Inflammatory macrophage treated with lipopolysaccharide for 1 hour (primary cell): ENCODE data around the gene DGCR2.
"Not testable (repeated sequence)": the region's sequence is repeated elsewhere in the genome, so short reads cannot be mapped to it uniquely, and the experiment has no call there.

ENCODE experiments used
- DNase-seq, 2 donors: peaks; one replicate each; pipeline ENCODE4 v3.0.0-alpha.2; 2020 to 2022

Gene DGCR2

DNA sequence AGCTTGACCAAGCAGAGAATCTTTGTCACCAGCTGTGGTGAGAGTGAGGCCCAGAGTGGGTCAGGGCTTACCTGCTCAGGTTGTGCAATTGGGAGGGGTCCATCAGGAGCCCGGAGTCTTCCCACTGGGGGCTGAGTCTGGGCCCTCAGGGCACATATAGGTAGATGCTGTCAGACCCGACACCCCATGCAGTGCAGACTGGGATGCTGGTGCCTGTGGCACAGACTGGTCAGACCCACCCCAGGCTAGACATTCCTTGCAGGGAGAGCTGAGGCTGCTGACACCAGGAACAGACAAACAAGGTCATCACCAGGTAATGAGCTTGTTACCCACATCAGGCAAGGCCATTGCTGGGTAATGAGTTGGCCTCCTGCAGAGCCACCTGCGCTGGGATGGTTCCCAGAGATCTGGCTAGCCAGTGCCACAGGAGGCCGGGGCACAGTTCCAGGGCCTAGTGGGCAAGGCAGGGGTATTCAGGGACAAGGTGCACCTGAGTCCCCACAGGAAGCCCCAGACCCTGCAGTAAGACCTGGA, 97.2 kb downstream of the DGCR2 start:
- not testable (repeated sequence) for DNase-seq

- not testable (repeated sequence) for DNase-seq
Observed at GRCh38 chr22:19023931-19024330, 98.3 kb downstream of the DGCR2 start.

DNA sequence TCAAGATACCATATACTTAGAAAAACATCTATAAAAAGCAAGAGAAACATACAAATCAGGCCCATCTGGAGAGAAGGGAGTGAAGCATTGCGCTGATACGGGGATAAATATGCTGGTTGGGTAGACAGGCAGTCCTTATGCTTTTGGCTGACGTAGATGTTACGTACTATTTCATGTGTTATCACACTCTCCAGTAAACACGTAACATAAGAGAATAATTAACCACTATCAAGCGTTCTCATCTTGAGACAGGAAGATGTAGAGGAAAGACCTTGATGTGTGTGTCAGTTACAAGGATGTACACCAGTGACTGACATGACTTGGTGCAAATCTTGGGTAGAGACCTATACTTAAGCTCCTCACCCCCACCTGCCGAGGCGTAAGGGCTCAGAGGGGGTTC, 99.5 kb downstream of the DGCR2 start:
- no peak for DNase-seq

- no peak for DNase-seq
Observed at GRCh38 chr22:19019679-19020032, 102.6 kb downstream of the DGCR2 start.

GRCh38 chr22:19019029-19019678, 103.1 kb downstream of the DGCR2 start:
- DNase-seq = no peak

DNA sequence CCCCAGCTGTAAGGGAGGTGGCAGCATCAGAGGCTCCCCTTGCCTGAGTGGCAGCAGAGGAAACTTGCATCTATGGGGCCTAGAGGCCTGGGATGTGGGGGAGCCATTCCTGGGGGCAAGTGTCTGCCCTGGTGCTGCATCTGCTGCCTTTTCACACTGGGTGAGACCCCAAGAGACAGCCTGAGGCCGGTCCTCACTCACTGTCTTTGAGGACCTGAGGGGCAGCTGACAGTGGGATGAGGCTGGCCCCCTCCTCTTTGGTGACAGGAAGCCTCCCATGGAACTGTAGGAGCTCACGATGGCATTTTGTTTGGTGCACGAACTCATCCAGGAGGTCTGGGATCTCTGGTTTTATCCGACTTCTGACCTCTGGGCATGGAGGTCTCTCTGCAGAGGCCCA, 104.0 kb downstream of the DGCR2 start:
- no peak for DNase-seq

DNA sequence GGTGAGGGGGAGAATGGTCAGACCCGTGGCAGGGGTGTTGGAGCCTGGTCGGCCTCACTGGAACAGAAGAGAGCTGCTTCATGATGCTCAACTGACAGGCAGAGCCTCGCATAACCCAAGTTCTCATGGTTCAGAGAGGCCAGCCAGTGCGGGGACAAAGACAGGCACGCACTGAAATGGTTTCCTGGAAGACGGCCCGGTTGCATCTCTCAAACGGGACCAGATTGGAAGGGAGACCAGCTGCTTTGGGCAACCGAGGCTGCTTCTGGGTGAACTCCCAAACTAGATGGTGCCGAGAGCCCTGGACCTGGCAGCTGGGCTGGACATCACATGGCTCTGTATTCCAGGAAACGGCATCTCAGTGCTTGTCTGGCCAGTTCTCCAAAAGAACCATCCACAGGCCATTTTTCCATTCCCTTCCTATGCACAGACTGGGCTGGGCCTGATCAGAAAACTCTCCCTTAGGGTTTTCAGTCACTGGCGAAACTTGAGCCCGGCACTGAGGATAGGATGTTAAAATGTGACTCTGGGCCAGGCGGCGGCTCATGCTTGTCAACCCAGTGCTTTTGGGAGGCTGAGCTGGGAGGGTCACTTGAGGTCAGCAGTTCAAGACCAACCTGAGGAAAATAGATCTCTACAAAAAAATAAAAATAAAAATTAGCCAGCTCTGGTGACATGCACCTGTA, 106.0 kb downstream of the DGCR2 start:
- no peak for DNase-seq

DNA sequence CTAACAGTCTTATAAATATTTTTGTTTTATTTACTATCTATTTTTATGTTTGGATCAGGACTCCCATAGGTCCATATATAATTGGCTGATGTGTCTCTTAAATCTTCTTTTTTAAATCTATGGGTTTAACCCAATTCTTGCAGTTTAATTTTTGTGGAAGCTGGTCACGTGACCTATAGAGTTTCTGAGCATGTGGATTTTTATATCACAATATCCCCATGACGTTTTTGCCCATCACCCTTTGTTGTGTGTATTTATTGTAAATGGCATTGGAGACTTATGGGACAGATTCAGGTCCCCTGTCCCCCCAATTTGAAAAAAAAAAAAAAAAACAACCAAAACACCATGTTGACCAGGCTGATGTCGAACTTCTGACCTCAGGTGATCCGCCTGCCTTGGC, 107.3 kb downstream of the DGCR2 start:
- DNase-seq = no peak

GRCh38 chr22:19013881-19014598, 108.2 kb downstream of the DGCR2 start:
- DNase-seq = not testable (repeated sequence)

DNA sequence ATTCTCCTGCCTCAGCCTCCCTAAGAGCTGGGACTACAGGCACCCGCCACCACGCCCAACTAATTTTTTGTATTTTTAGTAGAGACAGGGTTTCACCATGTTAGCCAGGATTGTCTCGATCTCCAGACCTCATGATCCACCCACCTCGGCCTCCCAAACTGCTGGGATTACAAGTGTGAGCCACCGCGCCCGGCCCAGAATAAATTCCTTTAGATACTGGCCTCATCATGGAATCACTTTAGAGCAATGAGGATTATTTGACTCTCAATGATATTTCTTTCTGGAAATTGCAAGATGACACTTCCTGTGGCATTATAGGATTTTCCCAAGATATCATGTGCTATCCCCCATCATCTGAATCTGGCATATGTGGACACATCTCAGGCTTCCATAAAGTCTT, 108.8 kb downstream of the DGCR2 start:
- DNase-seq = not testable (repeated sequence)

- DNase-seq = no peak
Observed at GRCh38 chr22:19012308-19012986, 109.8 kb downstream of the DGCR2 start.

GRCh38 chr22:19011611-19012010, 110.6 kb downstream of the DGCR2 start:
- not testable (repeated sequence) for DNase-seq

- DNase-seq = no peak
Observed at GRCh38 chr22:19011075-19011474, 111.1 kb downstream of the DGCR2 start.

- no peak for DNase-seq
Observed at GRCh38 chr22:19005905-19006304, 116.3 kb downstream of the DGCR2 start.

- no peak for DNase-seq
Observed at GRCh38 chr22:19004471-19004870, 117.7 kb downstream of the DGCR2 start.

GRCh38 chr22:19003508-19003907, 118.7 kb downstream of the DGCR2 start:
- DNase-seq = no peak

- DNase-seq = no peak
Observed at GRCh38 chr22:19002684-19003038, 119.6 kb downstream of the DGCR2 start.

DNA sequence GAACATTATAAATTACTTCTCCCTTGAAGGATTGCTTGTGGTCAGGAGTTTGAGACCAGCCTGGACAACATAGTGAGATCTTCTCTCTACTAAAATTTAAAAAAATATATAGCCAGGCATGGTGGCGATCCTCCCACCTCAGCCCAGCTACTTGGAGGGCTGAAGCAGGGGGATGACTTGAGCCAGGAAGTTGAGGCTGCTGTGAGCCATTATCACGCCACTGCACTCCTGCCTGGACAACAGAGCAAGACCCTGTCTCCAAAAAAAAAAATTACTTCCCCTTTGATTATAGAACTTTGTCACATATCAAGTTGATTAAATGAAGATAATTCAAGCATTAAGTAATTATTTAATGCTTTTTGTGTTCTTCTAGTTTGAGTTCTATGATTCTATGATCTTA, 121.0 kb downstream of the DGCR2 start:
- DNase-seq = no peak

DNA sequence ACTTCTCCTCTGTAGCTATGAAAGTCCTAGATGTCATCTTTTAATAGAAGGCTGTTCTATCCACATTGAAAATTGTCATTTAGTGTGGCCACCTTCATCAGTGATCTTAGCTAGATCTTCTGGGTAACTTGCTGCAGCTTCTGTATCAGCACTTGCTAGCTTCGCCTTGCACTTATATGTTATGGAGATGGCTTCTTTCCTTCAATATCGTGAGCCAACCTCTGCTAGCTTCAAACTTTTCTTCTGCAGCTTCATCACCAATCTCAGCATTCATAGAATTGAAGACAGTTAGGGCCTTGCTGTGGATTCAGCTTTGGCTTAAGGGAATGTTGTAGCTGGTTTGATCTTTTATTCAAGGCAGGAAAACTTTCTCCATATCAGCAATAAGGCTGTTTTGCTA, 122.1 kb downstream of the DGCR2 start:
- not testable (repeated sequence) for DNase-seq

- DNase-seq = no peak
Observed at GRCh38 chr22:18999416-18999815, 122.8 kb downstream of the DGCR2 start.

GRCh38 chr22:18999008-18999407, 123.2 kb downstream of the DGCR2 start:
- DNase-seq = peak in 1 of 2 donors; percentile 3

DNA sequence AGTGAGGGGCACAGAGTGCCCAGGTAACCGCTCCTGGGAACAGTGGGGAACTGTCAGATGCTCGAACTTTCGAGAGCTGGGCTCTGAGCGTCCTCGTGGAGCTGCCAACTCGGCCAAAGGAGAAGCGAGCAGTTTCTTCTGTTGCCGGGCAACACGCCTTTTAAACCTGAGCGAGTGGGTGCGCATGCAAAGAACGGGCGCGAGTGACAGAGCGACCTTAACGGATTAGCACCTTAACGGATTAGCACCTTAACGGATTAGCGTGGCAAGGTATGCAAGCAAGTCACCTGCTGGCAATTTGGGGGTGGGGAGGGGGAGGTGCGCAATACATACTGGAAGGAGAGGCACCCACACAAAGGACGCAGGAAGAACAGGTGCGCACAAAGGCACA, 124.3 kb downstream of the DGCR2 start:
- DNase-seq = no peak

GRCh38 chr22:18997306-18997924, 124.8 kb downstream of the DGCR2 start:
- DNase-seq = no peak
